ENCODE measurements around the gene CPNE7.

- TF ChIP-seq ZEB2 (tag by site-specific recombination; IDR thresholded peaks at IDR 0.05): no peak
- no peak for TF ChIP-seq ZNF211 (tag by site-specific recombination; IDR thresholded peaks at IDR 0.05; ENCODE audit: low read depth)
- TF ChIP-seq ZNF350 (tag by site-specific recombination; IDR thresholded peaks at IDR 0.05): no peak
- TF ChIP-seq YY1 (tag by site-specific recombination; IDR thresholded peaks at IDR 0.05): no peak
- no peak for TF ChIP-seq ZNF404 (tag by site-specific recombination; IDR thresholded peaks at IDR 0.05)
- no peak for TF ChIP-seq CTCF (tag by site-specific recombination; IDR thresholded peaks at IDR 0.05)
- TF ChIP-seq ZNF433 (tag by site-specific recombination; IDR thresholded peaks at IDR 0.05; ENCODE audit: low read depth): no peak
- no peak for TF ChIP-seq ZNF426 (tag by site-specific recombination; IDR thresholded peaks at IDR 0.05)
- TF ChIP-seq, protein P1, sequence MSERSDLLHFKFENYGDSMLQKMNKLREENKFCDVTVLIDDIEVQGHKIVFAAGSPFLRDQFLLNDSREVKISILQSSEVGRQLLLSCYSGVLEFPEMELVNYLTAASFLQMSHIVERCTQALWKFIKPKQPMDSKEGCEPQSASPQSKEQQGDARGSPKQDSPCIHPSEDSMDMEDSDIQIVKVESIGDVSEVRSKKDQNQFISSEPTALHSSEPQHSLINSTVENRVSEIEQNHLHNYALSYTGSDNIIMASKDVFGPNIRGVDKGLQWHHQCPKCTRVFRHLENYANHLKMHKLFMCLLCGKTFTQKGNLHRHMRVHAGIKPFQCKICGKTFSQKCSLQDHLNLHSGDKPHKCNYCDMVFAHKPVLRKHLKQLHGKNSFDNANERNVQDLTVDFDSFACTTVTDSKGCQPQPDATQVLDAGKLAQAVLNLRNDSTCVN (tag by site-specific recombination; optimal IDR thresholded peaks at IDR 0.05): no peak
- TF ChIP-seq, protein P2, sequence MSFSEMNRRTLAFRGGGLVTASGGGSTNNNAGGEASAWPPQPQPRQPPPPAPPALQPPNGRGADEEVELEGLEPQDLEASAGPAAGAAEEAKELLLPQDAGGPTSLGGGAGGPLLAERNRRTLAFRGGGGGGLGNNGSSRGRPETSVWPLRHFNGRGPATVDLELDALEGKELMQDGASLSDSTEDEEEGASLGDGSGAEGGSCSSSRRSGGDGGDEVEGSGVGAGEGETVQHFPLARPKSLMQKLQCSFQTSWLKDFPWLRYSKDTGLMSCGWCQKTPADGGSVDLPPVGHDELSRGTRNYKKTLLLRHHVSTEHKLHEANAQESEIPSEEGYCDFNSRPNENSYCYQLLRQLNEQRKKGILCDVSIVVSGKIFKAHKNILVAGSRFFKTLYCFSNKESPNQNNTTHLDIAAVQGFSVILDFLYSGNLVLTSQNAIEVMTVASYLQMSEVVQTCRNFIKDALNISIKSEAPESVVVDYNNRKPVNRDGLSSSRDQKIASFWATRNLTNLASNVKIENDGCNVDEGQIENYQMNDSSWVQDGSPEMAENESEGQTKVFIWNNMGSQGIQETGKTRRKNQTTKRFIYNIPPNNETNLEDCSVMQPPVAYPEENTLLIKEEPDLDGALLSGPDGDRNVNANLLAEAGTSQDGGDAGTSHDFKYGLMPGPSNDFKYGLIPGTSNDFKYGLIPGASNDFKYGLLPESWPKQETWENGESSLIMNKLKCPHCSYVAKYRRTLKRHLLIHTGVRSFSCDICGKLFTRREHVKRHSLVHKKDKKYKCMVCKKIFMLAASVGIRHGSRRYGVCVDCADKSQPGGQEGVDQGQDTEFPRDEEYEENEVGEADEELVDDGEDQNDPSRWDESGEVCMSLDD (tag by site-specific recombination; IDR thresholded peaks at IDR 0.05): no peak
Measured at GRCh38 chr16:89577055-89577759, 1.6 kb downstream of the CPNE7 start.

All from HEK293 (cell line).